HG02840 (cell line): ENCODE measurements around the gene PCSK6.

Source experiments
- ATAC-seq: cut with Tn5 transposase; IDR thresholded peaks from one replicate; pipeline ENCODE4 v1.9.1; 2021; ENCODE audit warnings: mild to moderate bottlenecking, moderate library complexity, moderate number of reproducible peaks; ENCODE audit not compliant: unreplicated experiment, low FRiP score

The PCSK6 gene

DNA sequence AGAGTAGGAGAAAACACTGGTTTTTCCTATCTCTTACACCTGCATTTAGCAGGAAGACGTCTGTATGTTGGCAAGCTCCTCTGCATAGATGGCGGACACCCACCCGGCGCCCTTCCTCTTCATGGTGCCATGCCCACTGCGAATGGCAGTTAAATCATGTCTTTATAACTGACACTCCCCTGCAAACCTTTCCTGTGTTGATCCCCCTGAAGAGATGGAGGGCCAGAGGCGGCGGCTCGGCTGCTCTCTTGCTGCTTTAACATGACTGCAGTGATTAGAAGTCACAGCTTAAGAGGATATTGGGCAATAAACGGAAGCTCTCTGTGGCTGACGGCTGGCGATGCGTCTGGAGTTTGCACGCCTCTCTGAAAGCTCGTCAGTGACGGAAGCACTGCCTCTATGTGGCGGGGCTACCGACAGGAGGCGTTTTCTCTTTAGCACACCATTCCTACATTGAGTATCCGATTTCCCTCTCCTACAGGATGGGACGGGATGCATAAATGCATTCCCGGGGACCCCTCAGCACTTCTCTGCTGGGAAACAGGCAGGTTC, 168.9 kb downstream of the PCSK6 start:
- no peak for ATAC-seq

- ATAC-seq = no peak
These were observed 170.7 kb downstream of the PCSK6 start for GRCh38 chr15:101318839-101319238.

GRCh38 chr15:101318147-101318819, 171.2 kb downstream of the PCSK6 start:
- no peak for ATAC-seq

DNA sequence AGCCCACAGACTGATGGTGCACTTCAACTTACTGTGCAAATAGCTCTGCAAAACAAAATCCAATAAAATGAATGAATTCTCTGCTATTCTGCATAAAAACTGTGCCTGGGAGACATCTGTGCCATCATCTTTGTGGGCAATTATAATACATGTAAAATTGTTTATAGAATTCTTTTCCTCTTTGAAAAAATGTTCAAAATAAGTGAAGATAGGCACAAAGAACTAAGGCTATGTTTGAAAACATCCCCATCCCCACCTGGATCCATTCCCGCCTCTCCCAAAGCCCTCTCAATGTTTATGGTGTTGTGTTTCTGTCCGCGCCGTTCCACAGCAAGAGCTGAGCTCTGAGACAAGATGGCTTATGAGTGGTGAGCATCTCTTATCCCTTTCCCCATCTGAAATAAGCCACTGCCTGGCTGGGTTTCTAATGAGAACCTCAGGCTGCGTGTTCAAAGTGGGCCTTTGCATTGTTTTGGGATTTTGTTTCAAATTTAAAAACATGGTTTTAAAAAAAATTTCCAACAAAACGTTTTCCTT, 172.1 kb downstream of the PCSK6 start:
- no peak for ATAC-seq

GRCh38 chr15:101316529-101316928, 173.0 kb downstream of the PCSK6 start:
- no peak for ATAC-seq

- no peak for ATAC-seq
These were observed 173.8 kb downstream of the PCSK6 start for GRCh38 chr15:101315736-101316135.

DNA sequence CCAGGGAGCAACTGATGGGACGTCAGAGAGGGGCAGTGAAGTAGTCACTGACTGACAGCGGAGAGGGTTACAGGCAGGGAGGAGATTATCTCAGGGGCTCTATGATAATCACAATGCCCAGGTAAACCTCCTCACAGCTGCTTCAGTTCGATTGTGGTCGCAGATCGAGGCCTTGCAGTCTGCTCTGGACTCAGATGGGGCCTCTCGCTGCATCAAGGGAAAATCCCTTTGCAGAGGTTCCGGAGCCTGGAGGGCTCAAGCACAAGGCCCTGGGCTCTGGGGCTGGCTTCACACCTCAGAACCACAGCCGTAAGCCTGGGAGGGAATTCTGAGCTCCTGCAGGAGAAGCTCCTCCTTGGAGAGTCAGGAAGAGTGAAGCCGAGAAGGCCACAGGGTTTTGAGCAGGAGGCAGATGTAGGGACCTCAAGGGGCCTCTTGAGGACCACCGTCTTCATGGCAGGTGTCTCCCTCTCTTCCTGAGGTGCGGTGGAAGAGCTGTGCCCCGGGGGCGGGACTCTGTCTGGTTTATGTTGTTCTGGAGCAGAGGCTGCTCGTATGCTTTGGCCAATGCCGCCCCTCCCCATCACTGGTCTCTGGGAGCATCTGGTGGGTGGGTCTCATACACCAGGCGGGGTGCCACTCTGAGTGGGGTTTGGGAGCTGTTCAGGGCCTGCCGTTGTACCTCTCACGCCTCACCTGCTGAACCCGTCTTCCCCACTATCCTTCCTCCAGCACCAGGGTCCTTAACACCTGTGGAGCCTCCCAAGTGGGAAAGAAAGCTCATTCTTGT, 175.0 kb downstream of the PCSK6 start:
- no peak for ATAC-seq

GRCh38 chr15:101313041-101313761, 176.3 kb downstream of the PCSK6 start:
- ATAC-seq = no peak

DNA sequence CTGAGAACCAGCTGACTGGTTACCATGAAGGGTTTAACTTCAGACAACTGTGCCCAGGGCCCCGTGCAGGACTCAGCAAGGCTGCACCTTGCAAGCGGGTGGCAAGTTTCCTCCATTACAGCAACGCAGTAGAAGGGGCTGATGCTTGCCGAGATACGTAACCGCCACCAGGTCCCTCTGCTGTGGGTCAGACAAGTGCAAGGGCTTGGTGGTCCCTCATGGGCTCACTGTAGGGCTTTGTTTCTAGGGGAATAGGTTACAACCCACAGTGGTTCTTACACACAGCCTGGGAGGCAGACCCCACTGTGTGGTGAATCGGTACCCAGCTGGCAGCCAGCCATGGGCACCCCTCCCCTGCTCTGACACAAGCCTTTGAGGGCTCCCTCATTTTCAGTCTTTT, 179.0 kb downstream of the PCSK6 start:
- ATAC-seq = no peak

GRCh38 chr15:101310161-101310480, 179.4 kb downstream of the PCSK6 start:
- no peak for ATAC-seq

DNA sequence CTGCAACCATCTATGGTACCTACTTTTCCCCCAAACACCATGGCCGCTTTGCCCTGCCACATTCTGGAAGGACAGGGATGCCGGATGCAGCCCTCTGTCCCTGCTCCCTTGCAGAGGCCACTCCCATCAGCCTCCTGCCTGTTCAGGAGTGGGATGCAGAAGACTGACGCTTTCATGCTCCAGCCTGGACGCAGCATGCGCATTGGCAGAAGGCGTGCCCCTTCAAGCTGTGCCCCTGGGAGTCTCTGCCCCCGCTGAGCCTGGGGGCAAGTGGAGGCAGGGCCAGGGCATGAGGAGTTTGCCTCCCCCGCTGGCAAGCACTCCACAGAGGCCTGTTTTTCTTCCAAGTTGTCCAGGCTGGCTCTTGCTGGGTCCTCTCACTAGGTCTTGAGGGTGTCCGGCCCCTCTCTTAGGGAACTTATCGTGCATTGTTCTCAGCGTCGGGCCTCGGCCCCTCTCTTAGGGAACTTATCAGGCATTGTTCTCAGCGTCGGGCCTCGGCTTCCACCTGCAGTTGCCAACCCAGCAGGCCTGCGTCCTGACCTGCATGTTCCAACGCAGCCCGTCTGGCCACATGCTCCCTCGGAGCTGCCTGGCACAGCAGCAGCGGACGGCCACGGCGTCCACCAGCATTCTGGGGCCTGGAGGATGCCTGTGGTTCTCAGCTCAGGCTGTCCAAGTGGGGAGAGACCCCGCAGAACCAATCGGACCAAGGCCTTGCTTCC, 179.9 kb downstream of the PCSK6 start:
- ATAC-seq = no peak

DNA sequence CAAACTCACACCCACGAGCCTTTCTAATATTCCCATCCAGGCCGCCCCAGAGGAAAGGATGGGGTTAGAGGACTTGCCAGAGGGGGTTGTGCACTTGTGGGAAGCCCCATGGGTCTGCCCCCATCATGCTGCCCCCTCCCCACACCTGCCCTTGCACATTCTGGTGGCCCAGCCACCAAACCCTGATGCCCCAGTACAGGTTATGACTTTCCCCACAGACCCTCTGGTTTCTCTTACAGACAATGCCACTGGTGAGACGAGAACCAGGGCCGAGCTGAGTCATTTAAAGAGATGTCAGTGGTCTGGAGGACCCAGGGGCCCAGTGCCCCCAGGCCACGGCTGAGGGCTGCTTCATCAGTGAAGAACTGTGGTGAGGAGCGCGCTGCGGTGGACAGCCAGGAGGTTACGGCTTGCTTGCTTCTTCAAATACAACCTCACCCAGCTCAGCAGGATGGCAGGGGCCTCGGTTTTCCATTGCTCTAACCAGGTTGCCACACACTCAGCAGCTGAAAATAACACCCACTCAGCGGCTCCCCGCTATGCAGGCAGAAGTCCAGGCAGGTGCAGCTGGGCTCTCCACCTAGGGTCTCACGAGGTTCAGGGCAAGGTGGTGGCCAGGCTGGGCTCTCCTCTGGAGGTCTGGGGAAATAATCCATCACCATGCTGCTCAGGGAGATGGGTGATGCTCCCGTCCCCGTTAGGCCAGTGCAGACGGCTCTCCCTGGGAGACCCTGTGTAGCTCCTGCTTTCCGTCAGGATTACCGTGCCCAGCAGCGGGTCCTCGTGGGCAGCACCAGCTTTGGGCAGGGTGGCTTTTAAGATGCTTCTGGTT, 180.7 kb downstream of the PCSK6 start:
- ATAC-seq = no peak

DNA sequence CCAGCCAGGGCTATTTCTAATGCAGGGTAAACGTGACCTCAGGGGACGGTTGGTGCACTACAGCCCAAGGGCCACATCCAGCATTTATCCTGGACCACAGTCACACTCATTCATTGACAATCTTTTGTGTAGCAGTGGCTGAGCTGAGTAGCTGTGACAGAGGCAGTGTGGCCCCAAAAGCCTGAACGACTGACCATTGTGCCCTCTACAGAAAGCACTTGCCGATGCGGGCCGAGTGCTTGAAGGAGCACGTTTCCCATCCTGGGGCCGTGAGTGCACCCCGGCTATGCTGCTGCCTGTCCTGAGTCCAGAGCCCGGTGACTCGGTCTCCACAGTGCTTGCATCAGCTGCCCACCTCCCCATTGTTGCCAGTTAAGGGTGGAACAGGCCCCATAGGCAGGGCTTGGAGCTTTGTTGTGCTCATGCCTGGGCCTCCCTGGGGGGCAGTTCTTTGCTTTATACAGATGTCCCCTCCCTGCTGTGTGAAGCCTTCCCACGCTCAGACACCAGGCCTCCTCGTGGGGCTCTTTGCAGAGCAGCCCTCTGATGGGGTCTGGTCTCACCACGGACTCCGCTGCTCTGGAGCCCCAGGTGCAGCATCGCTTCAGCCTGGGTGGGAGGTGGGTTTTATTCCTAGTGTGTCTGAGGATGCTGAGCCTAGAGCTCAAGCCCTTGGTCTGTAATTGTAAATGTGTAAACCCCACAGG, 181.5 kb downstream of the PCSK6 start:
- ATAC-seq = no peak

- ATAC-seq = no peak
These were observed 182.2 kb downstream of the PCSK6 start for GRCh38 chr15:101307048-101307896.

- ATAC-seq = no peak
These were observed 183.0 kb downstream of the PCSK6 start for GRCh38 chr15:101306341-101307047.

- no peak for ATAC-seq
These were observed 183.7 kb downstream of the PCSK6 start for GRCh38 chr15:101305820-101306255.

DNA sequence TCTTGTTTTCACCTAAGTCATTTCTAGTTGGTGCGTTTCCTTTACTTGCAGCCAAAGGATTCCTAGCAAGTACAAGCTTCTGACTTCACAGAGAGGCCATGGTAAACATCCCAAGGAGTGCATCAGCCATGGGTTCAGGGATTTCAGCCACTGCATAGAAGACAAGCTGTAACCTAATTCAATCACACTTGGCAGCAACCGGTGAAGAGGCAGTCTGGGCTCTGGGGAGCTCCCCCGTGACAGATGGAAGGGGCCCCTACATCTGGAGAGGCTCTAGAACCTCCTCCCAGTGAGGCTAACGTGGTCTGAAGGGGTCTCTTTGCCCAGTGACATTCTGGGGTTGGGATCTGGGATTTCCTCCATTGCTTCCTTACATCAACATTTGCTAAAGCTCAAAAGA, 186.1 kb downstream of the PCSK6 start:
- ATAC-seq = no peak
